RWPE2 (cell line): Measurements from ENCODE around the gene HOPX.
"Not testable (repeated sequence)": the region's sequence is repeated elsewhere in the genome, so short reads cannot be mapped to it uniquely, and the experiment has no call there.

Source experiments
- ATAC-seq: fragments of 200-7000 bp; cut with Tn5 transposase; 3 replicates; pipeline ENCODE4 v1.9.1; 2021; ENCODE audit warnings: low read depth
- DNase-seq: peaks from one replicate; pipeline ENCODE4 v3.0.0-alpha.2; 2020; ENCODE audit warnings: low spot score
- H3K27ac ChIP-seq: fragments of 450-650 bp; 2 replicates; pipeline ENCODE4 v1.5.1; 2017; ENCODE audit warnings: mild to moderate bottlenecking; ENCODE audit not compliant: poor library complexity, severe bottlenecking
- H3K27me3 ChIP-seq: fragments of 250-450 bp; sonication (Bioruptor Pico); 2 replicates; pipeline ENCODE4 v1.5.1; 2021; ENCODE audit warnings: mild to moderate bottlenecking, moderate library complexity; ENCODE audit not compliant: insufficient read depth, poor library complexity, severe bottlenecking
- H3K36me3 ChIP-seq: fragments of 250-450 bp; sonication (Bioruptor Pico); 2 replicates; pipeline ENCODE4 v1.5.1; 2020; ENCODE audit warnings: low read depth, mild to moderate bottlenecking, moderate library complexity
- H3K4me1 ChIP-seq: fragments of 250-450 bp; sonication (Bioruptor Pico); 2 replicates; pipeline ENCODE4 v1.5.1; 2021; ENCODE audit warnings: mild to moderate bottlenecking, moderate library complexity; ENCODE audit not compliant: insufficient read depth, poor library complexity, severe bottlenecking
- H3K4me3 ChIP-seq: fragments of 250-450 bp; sonication (Bioruptor Pico); 2 replicates; pipeline ENCODE4 v1.5.1; 2021; ENCODE audit warnings: mild to moderate bottlenecking, moderate library complexity; ENCODE audit not compliant: severe bottlenecking
- H3K9me3 ChIP-seq: fragments of 250-450 bp; sonication (Bioruptor Pico); 2 replicates; pipeline ENCODE4 v1.5.1; 2021; ENCODE audit warnings: mild to moderate bottlenecking, moderate library complexity; ENCODE audit not compliant: severe bottlenecking
- CTCF ChIP-seq: fragments of 450-650 bp; IDR thresholded peaks from one replicate; pipeline ENCODE4 v1.5.1; 2017; ENCODE audit warnings: mild to moderate bottlenecking, moderate library complexity; ENCODE audit not compliant: poor library complexity, severe bottlenecking

HOPX gene

GRCh38 chr4:56643596-56643995 is 37.5 kb downstream of the HOPX start:
- no peak for TF ChIP-seq CTCF
- H3K36me3 ChIP-seq = no peaks in the 10 kb centered on the region

GRCh38 chr4:56641494-56642051 is 39.5 kb downstream of the HOPX start:
- H3K4me1 ChIP-seq = peaks cover 31% of the 10 kb centered on the region
- H3K9me3 ChIP-seq = no peaks in the 10 kb centered on the region
- DNase-seq (no peak), ATAC-seq (peak; percentile 78)
- H3K4me3 ChIP-seq = no peak overlapping the region
- TF ChIP-seq CTCF = no peak
- H3K36me3 ChIP-seq = no peaks in the 10 kb centered on the region
- H3K27me3 ChIP-seq = no peaks in the 10 kb centered on the region
- H3K27ac ChIP-seq = peak overlapping the region; percentile 92

More at GRCh38 chr4:56643596-56643995, 37.5 kb downstream of the HOPX start:
- H3K27me3 ChIP-seq = no peaks in the 10 kb centered on the region
- H3K4me3 ChIP-seq = no peak overlapping the region
- H3K4me1 ChIP-seq = peaks cover 16% of the 10 kb centered on the region
- H3K9me3 ChIP-seq = no peaks in the 10 kb centered on the region
- no peak overlapping the region for H3K27ac ChIP-seq
- DNase-seq (no peak), ATAC-seq (no peak)

GRCh38 chr4:56640621-56641493 is 40.2 kb downstream of the HOPX start:
- no peak for DNase-seq
- no peaks in the 10 kb centered on the region for H3K36me3 ChIP-seq
- H3K4me3 ChIP-seq = no peak overlapping the region
- no peaks in the 10 kb centered on the region for H3K27me3 ChIP-seq
- H3K9me3 ChIP-seq = no peaks in the 10 kb centered on the region
- TF ChIP-seq CTCF = no peak
- peak overlapping the region; percentile 92 for H3K27ac ChIP-seq
- ATAC-seq = no peak
- peaks cover 33% of the 10 kb centered on the region for H3K4me1 ChIP-seq

- Histone ChIP-seq H3K27ac (peak overlapping the region; percentile 77), H3K9me3 (no peaks in the 10 kb centered on the region), H3K36me3 (no peaks in the 10 kb centered on the region), H3K27me3 (no peaks in the 10 kb centered on the region), H3K4me1 (peaks cover 33% of the 10 kb centered on the region), H3K4me3 (no peak overlapping the region)
- TF ChIP-seq CTCF = no peak
- no peak for DNase-seq
- ATAC-seq = peak; percentile 4; the same call in 1 of the 3 replicates
These were observed 43.3 kb downstream of the HOPX start for GRCh38 chr4:56637791-56638190.

GRCh38 chr4:56637154-56637553 is 43.9 kb downstream of the HOPX start:
- H3K27ac ChIP-seq = peak overlapping the region; percentile 77
- H3K4me3 ChIP-seq = no peak overlapping the region
- peaks cover 31% of the 10 kb centered on the region for H3K4me1 ChIP-seq
- H3K36me3 ChIP-seq = no peaks in the 10 kb centered on the region
- H3K9me3 ChIP-seq = no peaks in the 10 kb centered on the region
- no peak for TF ChIP-seq CTCF
- no peaks in the 10 kb centered on the region for H3K27me3 ChIP-seq
- ATAC-seq (peak; percentile 80), DNase-seq (no peak)

- not testable (repeated sequence) for ATAC-seq
- H3K4me1 ChIP-seq = peaks cover 23% of the 10 kb centered on the region
These were observed 46.1 kb downstream of the HOPX start for GRCh38 chr4:56634954-56635353.

More at GRCh38 chr4:56634954-56635353, 46.1 kb downstream of the HOPX start:
- H3K36me3 ChIP-seq, H3K27ac ChIP-seq, H3K27me3 ChIP-seq, DNase-seq, H3K4me3 ChIP-seq, H3K9me3 ChIP-seq: not testable (repeated sequence)
